Hindlimb muscle (tissue), 1 donor: ENCODE results near the gene CORO2A. TPM values are rescaled to one million over a fixed set of nuclear protein-coding genes. Genes with fewer than 3 reads are reported as not detected.
A peak's percentile ranks its signal among the peaks of the same experiment; 100 is the strongest.
"Not testable (repeated sequence)": the region's sequence is repeated elsewhere in the genome, so short reads cannot be mapped to it uniquely, and the experiment has no call there.

Source experiments
- DNase-seq: peaks from one replicate; pipeline ENCODE4 v3.0.0-alpha.2; 2013
- polyA plus RNA-seq: library from polyadenylated mRNA; unstranded; fragments of 120-200 nt; gene quantifications from one replicate; pipeline ENCODE4 v1.2.1, GENCODE V29; 2013; ENCODE audit not compliant: insufficient read length

The CORO2A gene
- polyA plus RNA-seq, 1 donor = 0.37 TPM

DNA sequence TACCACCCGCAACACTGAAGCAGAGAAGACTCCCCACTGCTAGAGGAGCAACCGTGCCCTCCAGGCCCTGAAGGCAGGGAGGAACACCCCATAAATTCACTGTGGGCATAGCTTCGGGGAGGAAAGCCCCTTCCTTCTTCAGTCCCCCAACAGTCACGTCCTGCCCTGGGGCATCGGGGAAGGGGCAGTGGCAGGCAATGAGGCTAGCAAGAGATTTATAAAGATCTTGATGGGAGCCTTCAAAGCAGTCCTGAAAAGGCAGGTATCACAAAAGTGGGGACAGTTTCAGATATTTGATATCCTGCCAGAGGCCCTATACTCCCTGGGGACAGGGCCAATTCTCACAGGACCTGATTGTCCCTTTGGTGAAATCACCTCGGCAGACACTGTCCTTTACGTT is 56.5 kb downstream of the CORO2A start:
- DNase-seq = no peak

DNA sequence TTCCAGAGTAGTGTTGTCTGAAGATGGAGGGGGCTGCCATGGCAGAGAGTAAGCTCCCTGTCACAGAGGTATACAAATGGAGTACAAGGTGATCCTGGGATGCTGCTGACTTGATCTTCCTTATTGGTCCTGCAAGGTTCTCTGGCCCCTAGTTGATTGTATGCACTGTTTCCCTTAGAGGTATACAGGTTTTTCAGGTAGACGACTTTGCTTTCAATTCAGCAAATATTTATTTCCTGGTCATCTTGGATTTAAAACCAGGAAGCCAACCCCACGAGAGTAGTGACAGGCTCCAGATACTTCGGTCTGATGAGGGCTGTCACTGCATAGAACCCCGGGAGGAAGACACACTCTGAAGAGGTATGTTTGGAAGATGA is 56.9 kb downstream of the CORO2A start:
- DNase-seq = no peak

DNA sequence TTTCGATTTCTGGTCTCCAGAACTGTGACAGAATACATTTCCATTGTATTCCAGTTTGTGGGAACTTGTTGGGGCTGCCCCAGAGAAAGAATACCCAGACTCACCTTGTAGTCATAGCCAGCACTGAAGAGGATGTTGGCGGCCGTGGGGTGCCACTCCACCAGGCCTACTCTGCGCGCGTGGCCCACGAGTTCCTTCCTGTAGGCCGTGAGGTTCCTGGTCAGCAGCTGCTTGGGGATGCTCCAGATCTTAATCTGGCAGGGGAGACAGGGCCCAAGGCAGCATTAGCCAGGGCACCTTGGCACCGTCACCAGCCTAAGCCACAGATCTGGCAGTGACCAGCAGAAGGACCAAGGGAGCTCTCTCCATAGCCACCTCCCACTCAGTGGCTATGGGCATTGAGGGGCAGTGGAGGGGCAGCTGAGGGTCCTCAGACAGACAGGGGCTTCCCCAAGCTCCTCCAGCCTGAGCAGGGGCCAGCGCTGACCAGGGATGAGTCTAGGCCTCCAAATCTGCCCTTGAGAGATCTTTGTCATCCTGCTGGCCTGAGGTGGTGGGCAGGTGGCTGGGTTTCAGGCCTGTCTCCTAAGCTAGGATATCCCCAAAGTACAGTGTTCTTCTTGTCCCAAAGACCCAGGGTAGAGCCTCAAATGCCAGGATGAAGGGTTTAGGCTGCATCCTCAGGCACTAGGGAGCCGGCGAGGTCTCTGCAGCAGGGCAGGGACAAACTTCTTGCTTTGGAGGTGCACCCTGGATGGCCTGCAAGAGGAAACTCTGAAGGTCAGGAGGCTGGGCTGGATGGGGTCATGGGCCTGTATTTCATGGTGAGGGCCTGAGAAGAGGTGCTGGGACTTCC is 57.5 kb downstream of the CORO2A start:
- DNase-seq = no peak

DNA sequence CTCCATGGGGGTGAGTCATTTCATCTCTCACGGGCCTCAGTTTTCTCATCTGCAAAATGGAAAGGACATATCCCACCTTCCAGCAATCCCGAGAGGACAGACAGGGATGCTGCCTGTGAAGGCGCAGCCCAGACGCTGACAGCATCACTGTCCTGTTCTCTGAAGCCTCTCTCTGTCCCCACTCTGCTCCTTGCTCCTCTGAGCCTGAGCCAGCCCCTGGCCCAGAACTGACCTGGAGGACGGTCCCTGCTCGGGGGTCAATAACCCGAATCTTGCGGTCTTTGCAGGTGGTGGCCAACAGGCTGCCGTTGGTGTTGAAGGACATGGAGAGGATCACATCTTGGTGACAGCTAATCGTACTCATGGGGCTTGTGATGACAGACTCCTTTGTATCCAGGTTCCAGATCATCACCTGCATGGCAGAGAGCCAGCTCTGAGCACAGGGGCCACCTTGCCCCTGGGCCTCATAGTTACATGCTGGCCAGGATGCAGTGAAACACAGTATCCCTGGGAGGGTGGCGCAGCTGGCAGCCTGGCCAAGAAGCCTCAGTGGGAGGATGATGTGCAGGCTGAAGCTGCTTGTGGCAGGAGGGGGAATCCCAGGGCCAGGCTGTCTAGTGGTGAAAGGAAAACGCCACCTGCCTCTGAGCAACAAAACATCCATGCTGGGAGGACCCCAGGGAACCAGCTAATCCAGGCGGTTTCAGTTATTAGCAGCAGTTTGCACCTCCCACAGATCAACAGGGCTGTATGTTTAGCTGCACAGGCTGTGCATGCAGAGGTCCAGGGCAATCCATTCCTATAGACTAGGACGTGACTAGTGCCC is 59.4 kb downstream of the CORO2A start:
- DNase-seq = no peak

DNA sequence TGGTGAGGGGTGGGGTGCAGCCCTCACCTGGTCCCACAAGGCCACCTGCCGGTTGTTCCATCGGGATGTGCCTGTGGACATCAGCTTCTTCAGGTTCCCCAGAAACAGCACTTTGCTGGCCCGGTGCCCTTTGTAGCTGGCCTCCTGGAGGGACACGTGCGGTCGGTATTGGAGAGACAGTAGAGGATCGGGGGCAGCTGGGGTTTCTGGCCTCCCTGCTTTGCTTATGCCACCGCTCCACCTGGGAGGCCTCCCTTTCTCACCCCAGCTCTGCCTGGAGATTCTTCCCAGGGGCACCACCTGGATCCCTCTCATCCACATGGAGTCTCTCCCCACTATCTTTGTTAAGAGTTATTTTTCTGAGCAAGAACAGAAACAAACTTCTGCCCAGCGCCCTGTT is 60.3 kb downstream of the CORO2A start:
- DNase-seq = no peak

DNA sequence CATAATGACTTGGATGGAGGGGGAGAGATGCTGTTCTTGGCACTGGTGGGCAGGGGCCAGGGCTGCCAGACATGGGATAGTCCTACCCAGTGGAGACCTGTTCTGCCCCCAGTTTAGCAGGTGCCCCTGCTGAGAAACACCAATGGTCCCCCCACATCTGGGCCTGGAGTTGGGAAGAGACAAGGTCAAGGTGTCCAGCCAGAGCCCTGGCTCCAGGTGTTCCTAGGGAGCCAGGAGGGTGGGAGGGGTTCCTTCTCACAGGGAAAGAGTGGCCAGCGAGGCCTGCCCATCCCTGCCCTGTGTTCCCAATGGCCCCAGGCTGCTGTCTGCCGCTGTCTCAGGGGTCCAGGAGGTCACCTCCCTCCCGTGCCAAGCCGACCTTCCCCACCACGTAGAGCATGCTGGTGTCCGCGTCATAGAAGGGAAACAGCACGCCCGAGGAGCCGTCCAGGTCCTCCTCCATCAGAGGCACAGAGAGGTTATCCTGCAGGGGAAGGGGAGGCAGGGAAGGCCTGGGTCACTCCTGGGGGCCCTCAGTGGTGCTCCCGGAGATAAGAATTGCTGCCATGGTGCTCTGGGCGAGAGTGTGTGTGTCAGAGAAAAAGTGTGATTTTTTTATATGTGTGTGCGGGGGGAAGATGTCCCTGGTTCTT is 61.7 kb downstream of the CORO2A start:
- DNase-seq = no peak

DNA sequence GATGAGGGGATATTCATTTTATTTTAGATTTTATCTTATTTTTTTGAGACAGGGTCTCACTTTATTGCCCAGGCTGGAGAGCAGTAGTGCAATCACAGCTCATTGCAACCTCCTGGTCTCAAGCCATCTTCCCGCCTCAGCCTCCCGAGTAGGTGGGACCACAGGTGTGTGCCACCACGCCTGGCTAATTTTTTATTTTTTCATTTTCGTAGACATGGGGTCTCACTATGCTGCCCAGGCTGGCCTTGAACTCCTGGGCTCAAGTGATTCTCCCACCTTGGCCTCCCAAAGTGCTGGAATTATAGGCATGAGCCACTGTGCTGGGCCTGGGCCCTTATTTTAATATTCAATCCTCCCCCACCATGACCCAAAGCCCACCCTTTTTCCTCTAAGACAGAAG is 62.4 kb downstream of the CORO2A start:
- DNase-seq = not testable (repeated sequence)

DNA sequence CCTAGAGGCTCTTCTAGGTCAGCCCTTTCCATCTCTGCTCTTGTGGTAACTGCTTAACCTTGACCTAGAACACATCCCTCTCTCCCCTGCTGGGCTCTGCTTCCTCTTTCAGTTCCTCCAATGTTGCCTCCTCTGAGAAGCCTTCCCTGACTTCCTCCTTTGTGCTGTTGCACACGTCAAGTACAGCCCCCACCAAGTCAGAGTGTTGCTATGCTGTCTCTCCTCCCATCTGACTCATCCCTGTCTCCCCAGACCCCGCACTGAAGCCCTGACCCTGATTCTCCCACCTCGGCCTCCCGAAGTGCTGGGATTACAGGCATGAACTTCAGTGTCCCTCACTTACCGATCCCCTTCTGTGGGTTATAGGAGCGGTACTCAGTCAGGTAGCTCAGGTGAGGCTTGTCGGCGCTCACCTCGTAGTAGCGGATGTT is 63.0 kb downstream of the CORO2A start:
- DNase-seq = no peak

DNA sequence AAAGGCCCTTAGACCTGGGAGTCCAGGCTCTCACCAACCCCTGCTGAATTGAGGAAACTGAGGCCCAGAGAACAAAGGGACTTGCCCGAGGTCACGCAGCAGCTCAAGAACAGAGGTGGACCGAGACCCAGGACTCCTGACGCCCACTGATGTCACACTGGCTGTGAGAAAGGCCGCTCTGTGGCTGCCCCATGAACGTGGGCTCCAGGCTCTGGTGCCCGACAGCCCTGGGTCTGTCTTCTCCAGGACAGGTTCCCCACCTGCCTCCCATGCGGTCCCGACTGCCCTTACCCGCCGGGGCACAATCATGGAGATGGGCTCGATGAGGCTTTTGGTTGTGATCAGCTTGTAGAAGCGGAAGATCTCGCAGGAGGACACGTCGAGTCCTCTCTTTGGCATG is 64.1 kb downstream of the CORO2A start:
- no peak for DNase-seq

DNA sequence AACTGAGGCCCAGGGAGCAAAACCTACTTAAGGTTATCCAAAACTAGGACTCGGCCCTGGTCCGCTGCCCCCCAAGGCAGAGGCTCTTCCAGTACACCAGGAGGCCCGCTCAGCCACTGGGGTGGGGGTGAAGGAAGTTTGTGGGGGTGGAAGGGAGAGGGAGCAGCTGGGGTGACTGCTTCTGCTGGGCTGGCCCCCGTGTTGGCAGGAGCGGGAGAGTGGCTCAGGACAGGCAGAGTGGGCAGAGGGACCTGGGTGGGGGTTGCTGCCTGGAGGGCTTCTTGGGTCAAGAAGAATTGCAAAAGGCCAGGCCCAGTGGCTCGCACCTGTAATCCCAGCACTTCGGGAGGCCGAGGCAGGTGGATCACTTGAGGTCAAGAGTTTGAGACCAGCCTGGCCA is 65.2 kb downstream of the CORO2A start:
- DNase-seq = no peak

DNA sequence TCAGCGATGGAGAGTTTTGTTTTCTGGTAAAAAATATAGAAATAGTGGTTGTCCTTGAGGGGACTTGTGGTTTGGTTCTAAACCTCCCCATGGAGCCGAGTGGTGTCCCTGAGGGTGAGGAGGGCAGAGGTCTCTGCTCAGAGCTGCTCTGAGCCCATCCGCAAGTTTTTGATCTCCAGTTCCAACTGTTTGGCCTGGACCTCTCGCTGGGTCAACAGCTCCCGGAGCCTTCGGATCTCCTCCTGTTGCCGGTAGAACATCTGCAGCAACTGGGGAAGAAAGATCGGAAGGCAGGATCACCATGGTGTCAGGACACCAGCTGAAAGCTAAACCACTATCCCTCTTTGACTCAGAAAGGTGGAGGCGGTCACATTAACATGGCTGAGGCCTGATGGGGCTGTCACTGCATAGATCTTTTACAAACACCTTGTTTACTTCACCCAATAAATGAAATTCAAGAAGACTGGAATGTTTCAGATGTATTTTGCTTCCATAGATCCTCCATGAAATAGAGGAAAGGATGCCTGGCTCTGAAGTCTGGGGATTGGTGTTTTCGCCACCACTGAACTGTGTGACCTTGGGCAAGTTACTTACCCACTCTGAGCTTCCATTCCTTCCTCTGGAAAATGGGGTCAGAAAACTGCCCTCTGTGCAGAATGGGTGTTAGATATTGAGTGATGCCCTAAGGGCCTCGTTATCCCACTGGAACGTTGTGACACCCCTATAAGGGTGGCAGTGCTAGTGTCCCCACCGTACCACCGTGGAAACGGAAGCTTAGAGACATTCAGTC is 67.6 kb downstream of the CORO2A start:
- no peak for DNase-seq

DNA sequence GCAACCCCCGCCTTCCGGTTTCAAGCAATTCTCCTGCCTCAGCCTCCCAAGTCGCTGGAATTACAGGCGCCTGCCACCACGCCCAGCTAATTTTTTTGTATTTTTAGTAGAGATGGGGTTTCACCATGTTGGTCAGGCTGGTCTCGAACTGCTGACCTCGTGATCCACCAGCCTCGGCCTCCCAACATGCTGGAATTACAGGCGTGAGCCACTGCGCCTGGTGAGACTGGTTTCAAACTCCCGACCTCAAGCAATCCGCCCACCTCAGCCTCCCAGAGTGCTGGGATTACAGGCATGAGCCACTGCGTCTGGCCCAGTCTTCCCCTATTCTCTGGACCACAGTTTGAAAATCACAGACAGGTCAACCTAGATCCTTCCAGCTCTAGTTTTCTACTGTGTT is 68.3 kb downstream of the CORO2A start:
- not testable (repeated sequence) for DNase-seq

DNA sequence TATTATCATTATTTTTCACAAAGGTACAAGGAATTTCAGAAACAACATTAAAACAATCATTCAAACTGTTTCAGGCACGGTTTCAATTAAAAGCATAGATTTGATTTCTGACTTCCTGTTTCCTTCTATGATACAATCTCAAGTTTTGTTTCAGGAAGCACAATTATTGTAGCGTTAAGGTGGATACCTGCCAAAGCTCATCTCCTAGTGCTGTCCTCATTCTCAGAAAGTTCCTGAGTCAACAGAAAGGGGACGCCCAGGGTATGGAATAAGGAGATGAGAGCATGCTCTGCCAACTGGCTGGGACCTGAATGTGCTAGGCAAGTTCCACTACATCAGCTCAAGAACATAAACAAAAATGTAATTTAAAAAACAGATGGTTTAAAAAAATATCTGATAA is 71.4 kb downstream of the CORO2A start:
- DNase-seq = peak; percentile 61

DNA sequence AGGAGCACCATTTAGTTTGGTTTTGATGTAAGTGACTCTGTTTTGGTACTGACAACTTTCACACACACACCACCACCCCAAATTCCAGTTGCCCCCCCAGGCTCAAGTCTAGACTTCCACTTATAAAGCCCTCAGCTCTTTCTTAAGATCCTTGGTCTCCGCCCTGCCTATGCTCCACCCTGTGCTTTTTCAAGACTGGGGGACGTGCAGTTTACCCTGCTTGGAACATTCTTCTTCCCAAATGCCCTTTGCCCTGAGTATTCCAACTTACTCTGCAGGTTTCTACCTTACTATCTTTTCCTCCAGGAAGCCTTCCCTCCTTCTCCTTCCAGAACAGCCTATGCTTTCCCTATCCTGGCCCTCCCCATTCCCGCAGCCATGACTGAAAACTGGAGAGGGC is 72.0 kb downstream of the CORO2A start:
- no peak for DNase-seq

DNA sequence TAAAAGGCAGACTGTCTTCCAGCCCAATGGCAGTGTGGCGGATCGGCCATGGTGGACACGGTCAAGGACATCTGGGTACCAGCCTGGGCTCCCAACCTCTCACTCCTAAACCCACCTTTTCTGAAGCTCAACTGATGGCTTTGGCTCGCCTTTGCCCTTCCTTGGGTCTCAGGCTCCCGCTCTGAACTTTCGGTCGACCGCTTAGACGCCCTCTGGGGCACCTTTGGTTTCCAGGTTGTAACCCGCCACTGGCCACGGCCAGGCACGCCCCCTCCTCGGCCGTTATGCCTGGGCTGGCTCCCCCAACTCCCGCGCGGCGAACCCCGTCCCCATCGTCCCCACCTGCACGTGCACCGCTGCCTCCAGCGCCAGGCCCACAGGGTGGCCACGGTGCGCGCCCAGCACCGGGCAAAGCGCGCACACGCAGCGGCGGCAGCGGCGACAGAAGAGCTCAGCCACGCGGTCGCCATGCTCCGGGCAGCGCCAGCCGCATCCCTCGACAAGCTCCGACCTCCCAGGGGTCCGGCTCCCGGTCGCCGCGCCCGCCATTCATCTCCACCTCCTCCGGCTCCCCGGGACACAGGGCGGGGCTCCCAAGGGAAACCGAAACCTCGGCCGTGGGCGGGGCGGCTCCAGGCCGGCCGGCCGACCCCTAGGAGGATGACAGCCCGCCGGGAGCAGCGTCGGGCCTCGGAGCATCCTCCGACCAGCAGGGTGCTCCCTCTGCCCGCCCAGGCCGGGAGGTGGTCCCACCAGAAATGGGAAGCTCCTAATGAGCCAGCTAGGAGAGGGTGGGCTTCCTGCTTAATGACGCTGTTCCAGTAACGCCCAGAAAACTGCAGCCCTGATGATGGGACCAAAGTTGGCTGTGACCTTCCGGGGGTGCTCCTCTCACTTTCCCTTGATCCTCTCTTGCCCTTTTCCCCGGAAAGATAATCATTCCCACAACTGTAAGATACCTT is 73.5 kb downstream of the CORO2A start, which contains the start of gene TRIM14:
Gene TRIM14, minus strand, starts transcription at position 583 of the 962 bp plus-strand sequence. Its CDS starts 34 bp downstream, at position 549.
- DNase-seq = peak; percentile 15

DNA sequence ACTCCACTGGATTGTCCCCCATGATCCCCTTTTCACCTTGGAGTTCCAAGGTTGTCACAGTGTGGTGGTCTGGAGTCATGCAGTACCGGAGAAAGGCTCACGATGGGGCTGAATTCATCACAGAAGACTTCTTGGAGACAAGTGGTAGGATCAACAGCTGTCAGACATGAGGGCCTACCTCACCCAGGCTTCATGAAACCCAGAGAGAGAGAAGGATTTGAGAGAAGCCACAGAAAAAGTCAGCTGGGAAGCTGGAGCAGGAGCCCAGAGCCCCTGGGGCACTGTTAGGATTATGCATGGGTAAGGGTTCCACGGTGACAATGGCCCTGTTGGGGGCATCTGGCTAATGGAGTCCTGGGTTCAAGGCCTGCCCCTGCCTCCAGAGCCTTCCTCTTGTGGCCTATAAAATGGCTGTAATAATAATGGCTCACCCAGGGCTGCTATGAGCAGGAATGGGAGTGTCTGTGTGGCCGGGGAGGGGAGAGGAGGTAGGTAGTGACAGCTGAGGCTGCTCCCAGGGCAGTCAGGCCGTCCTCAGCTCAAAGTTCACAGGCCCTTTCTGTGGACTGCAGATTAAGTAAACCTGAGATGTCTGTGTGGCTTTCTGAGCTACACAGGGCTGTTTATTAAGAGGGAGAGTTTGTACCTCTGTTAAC is 74.3 kb downstream of the CORO2A start:
- no peak for DNase-seq

DNA sequence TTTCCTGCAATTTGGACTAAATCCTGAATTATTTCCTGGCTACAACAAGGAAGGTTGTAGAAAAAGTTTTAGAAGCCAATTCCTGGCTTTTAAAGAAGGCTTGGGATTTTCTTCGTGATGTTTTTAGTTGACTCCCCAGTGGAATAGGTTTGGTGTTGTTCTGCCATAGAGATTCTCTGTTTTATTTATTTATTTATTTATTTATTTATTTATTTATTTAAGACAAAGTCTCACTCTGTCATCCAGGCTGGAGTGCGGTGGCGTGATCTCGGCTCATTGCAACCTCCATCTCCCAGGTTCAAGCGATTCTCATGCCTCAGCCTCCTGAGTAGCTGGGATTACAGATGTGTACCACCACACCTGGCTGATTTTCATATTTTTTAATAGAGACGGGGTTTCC is 75.3 kb downstream of the CORO2A start:
- not testable (repeated sequence) for DNase-seq

DNA sequence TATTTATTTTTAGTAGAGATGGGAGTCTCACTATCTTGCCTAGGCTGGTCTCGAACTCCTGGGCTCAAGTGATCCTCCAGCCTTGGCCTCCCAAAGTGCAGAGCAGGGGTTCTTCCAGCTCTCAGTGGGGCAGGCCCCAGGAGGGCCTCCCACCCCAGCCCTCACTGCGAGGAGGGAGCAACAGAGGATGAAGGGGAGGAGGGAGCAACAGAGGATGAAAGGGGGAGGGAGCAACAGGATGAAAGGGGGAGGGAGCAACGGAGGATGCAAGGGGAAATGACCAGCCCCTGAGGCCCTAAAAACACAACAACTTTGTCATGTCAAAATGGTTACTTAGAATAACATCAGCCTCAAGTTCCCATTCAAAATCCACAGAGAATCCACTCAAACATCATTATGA is 83.4 kb downstream of the CORO2A start:
- no peak for DNase-seq

DNA sequence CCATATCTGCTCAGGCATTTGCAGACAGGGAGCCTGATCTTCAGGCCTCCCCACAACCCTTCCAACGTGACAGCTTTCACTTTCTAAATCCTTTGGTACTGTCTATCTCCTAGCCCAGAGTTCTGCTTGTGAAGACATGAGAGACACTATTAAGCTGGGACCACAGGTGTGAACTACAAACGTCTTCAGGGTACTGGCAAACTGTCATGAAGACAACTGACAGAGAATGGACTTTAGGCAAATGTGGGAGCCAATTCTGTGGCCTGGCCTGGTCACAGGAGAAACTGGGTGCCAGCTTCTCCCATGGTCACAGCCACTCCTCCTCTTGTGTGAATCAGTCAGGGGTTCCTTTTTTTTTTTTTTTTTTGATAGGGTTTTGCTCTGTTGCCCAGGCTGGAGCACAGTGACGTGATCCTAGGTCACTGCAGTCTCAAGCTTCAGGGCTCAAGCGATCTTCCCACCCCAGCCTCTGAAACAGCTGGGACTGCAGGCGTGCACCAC is 83.9 kb downstream of the CORO2A start:
- no peak for DNase-seq

DNA sequence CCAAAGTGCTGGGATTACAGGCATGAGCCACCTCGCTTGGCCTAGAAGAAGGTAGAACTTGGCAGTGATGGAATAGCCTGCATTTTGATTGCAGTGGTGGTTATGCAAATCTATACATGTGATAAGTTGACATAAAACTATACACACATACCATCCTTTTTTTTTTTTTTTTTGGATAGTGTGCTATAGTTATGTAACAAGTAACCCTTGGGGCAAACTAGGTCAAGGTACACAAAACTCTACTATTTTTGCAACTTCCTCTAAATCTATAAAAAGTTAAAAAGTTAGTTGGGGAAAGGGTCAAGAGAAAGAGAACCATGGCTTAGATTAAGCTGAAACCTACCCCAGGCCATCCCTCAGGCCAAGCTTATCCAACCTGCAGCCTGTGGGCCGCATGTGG is 84.5 kb downstream of the CORO2A start:
- DNase-seq = no peak
